ENCODE data around the gene MSL2.
"Not testable (repeated sequence)": the region's sequence is repeated elsewhere in the genome, so short reads cannot be mapped to it uniquely, and the experiment has no call there.

The MSL2 gene

GRCh38 chr3:136196064-136196400 lies at the start of gene MSL2:
MSL2 (minus strand) TSS chr3:136196335; CDS start chr3:136195113, 1,222 bp downstream.
- DNase-seq, result no peak

- no peak for DNase-seq
Observed at GRCh38 chr3:136245691-136246090, 49.6 kb upstream of the MSL2 start.

GRCh38 chr3:136239094-136239493 lies 43.0 kb upstream of the MSL2 start:
- peak; percentile 0 for DNase-seq

DNA sequence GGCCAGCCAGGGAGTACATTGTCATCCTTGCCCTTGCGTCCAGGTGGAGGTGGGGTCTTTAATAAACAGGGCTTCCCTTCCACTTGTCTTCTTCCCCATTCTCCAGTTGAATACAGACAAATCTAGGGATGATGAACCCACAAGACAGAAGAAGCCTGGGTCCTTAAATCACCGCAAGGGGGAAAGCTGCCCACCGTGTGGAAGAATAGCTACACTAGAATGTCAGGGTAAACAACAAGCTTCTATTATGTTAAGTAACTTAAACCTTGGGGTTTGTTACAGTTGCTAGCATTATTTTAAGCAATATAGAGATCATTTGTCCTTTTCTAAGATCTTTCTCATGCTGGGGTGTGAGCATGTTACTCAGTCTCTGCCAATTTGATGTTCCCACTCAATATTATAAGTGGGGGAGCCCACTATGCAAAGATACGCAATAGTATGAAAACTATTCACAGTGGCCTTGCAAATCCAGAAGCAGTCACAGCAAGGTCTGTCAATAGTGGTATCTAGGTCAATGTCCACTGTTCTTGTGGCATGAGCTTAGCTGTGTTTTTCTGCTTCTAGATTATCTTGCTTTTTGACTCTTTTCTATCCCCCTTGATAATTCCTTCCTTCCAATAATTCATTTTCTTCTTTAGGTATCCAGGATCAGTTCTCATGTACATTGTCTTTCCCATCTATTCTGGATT lies 42.0 kb upstream of the MSL2 start:
- DNase-seq, result no peak

- no peak for DNase-seq
Observed at GRCh38 chr3:136237103-136237502, 41.0 kb upstream of the MSL2 start.

DNA sequence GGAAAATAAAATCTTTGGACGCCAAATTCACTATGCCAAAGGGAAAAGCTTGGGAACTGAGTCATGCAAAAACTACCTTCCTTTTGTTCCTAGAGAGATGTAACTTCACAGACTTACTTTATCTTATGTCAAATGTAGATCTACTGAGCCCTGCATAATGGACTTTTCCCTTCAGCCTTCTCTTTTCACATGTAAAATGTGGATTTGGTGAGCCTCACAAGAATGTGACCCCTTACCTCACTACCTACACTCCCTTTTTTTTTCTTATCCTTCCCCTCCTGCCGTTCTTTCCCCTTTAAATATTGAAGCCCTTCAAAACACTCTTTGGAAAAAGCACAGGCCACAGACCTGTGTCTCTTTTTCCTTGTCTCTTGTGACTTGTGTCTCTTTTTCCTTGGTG lies 40.0 kb upstream of the MSL2 start:
- no peak for DNase-seq

DNA sequence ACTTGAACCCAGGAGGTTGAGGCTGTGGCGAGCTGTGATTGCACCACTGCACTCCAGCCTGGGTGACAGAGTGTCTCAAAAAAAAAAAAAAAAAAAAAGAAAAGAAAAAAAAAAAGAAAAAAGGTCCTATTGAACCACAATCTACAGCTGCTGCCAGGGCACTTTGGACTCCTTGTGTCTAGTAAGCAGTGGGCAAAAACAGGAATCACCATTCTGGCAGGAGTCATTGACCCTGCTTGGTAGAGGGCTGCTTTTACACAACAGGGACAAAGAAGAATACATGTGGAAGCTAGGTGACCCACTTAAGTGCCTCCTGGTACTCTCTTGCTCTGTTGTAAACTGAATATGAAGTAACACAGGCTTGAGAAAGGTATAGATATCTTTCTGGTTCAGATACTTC lies 39.4 kb upstream of the MSL2 start:
- DNase-seq, result no peak

DNA sequence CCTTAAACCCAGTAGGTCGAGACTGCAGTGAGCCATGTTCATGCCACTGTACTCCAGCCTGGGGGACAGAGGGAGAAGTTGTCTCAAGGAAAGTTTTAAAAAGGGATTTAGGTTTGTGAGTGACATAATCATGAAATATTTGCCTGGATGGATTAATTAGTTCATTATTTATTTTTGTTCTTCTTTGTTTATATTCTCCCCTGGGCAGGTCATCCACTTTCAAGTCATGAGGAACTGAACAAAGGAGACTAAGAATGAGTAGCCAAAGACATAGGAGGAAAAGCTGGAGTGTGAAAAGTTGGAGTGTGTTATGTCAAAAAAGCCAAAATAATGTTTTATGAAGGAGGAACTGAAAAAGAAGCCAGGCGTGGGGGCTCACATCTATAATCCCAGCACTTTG lies 36.3 kb upstream of the MSL2 start:
- no peak for DNase-seq

- not testable (repeated sequence) for DNase-seq
Observed at GRCh38 chr3:136222746-136223145, 26.6 kb upstream of the MSL2 start.

- DNase-seq, result no peak
Observed at GRCh38 chr3:136211547-136211946, 15.4 kb upstream of the MSL2 start.

- no peak for DNase-seq
Observed at GRCh38 chr3:136209921-136210320, 13.8 kb upstream of the MSL2 start.

DNA sequence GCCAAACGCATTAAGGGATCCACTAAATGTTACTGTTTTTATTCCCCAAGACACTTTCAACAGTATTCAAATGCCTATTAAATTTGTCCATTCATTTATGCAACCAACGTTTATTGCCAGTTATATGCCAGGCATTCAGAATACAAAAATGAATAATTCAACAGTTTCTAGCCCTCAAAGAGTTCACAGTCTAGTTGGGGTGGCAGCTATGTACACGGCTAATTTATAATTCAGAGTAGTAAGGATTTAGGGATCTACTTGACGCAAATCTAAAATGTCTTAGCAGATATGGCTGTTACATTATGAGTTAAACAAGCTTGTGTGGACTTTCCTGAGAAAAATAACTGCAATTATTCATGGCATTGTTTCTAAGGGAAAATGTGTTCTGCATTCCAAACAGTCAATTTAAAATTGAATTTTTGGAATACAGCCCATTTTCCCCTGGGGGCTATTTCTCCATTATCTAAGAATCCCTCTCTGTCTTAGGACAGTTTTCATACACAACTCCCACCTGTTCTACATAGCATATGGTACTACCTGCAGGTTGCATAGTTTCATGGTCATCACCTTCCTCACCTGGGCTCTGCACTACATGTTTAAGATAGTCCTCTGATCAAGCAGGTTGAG lies 11.5 kb upstream of the MSL2 start:
- no peak for DNase-seq

DNA sequence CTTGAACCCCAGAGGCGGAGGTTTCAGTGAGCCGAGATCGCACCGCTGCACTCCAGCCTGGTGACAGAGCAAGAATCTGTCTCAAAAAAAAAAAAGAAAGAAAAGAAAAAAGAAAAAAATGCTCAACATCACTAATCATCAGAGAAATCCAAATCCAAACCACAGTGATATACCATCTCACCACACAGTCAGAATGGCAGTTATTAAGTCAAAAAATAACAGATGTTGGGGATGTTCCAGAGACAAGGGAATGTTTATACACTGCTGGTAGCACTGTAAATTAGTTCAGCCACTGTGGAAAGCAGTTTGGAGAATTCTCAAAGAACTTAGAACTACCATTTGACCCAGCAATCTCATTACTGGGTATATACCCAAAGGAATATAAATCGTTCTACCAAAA lies 3.1 kb upstream of the MSL2 start:
- not testable (repeated sequence) for DNase-seq

DNA sequence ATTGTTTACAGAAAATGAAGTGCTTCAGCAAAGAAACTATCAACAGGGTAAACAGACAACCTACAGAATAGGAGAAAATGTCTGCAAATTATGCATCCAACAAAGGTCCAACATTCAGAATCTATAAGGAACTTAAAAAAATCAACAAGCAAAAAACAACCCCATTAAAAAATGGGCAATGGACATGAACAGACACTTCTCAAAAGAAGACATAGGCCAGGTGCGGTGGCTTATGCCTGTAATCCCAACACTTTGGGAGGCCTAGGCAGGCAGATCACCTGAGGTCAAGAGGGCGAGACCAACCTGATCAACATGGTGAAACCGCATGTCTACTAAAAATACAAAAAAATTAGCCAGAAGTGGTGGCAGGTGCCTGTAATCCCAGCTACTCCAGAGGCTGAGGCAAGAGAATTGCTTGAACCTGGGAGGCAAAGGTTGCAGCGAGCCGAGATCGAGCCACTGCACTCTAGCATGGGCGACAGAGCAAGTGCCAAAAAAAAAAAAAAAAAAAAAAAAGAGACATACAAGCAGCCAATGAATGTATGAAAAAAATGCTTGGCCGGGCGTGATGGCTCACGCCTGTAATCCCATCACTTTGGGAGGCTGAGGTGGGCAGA lies 2.4 kb upstream of the MSL2 start:
- DNase-seq, result not testable (repeated sequence)

GRCh38 chr3:136197159-136197793 lies 1.1 kb upstream of the MSL2 start:
- DNase-seq, result no peak

DNA sequence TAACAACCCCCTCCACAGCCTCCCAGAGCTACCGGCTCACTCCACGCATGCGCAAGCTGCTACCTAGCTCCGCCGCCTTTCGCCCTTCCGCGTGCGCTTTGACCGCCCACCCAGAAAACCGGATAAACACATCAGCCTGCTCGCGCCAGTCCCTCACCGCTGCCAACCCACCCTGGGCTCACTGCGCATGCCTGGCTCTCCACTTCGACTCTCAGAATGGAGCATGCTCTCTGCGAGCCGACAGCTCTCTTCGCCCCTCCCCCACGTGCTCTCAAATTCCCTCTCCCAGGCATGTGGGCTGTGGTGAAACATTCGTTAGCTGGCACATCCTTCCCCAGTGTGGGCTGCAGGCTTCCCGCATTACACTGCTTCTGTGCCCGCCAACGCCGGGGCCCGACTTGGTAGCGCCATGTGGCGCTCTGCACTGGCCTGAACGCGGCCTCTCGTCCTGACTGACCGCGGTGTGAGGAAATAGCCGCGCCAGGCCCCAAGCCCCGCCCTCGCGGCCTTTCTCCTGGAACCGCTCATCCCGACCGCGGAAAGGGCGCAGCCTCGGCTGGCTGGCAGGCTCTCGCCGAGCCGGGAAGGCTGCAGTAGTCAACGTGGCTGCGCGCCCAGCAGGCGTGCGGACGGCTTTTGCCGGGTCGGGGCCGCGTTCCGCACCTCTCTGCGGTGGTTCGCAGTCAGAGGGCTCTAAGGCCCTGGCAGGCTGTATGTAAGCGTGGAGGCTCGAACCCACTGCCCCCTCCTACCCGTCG lies 445 bp upstream of the MSL2 start:
- DNase-seq, result peak; percentile 91

DNA sequence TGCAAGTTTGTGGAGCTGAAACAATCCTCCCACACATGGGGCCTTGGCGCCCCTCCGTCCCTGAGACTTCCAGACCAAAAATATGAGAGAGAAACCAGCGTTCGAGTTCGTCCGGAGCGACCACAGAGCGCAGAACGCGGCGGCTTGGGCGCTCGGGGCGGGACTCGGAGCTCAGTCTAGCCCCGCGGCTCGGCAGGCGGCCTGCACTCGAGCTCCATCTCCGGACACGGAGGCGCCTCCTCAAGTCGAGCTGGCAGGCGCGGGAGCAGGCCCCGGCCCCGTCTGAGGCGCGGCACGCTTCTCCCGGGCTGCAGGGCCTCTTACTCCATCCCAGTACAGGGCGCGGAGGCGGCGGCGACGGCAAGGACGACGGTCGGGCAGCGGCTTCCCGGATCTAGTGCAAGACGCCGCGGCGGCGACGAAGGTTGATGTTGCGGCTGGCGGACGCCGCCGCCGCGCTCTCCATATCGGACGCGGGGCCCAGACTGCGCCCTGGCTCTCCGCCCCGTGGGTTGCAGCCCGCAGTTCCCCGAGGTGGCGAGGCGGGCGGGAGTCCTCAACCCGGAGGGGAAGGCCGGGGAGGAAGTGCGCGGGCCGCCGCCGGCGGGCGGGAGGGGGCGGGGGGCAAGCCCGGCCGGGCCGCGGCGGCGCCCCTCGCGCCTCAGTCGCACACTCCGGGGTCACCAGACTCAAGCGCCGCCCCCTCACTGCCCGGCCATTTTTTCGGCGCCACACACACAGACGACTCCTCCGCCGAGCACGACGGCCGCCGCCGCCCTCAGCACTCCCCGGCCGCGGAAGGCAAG lies 674 bp downstream of the MSL2 start:
- DNase-seq, result peak; percentile 27

GRCh38 chr3:136194409-136195257 lies 1.5 kb downstream of the MSL2 start:
- DNase-seq, result no peak

DNA sequence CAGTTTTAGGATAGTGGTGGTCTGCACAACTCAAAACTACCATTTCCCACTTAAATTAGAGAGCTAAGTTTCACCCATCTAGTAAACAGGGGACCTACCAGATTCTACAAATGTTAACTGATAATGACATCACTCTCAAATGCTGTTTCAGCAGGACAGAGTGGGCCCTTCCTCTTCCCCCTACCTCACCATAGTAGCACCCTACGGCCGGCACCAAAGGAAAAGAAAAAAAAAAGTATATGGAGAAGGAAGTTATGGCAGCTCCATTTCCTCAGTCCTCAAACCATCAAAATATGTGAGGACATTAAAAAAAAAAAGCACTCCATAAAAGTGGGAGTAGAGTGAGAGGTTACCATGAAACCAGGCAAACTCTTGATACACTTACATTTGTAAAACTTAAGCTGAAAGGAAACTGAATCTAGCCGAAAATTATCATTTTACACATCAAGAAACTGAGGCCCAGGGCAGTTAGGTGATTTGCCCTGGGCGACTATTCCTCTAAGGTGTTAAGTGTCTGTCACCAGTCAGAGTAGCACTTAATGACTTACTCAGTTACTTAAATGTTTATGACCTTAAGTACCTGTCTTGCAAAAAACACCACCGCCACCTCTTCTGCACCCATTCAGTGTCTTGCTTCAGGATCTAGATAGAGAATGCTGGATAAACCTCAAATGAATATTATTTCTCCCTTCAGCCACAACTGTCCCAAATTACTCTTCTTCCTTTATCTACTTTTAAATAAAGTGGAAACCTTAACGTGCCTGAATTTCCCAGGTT lies 2.7 kb downstream of the MSL2 start:
- no peak for DNase-seq

GRCh38 chr3:136192831-136193230 lies 3.3 kb downstream of the MSL2 start:
- no peak for DNase-seq

DNA sequence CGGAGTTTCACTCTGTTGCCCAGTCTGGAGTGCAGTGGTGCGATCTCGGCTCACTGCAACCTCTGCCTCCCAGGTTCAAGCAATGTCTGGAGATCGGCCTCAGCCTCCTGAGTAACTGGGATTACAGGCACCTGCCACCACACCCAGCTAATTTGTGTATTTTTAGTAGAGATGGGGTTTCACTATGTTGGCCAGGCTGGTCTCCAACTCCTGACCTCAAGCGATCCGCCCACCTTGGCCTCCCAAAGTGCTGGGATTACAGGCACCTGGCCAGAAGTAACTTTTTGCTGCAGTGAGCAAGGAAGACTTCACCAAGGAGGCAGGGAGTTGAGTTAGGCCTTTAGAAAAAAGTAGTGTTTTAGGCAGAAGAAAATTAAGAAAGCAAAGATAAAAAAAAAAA lies 3.9 kb downstream of the MSL2 start:
- not testable (repeated sequence) for DNase-seq

Measured in NCI-H510A treated with DMSO at 0.1 percent for 48 hours (cell line).